HepG2 (cell line): ENCODE measurements around the gene RRAS. TPM values are rescaled to one million over a fixed set of nuclear protein-coding genes. Genes with fewer than 3 reads are reported as not detected.

Experiments used
- AGO2 ChIP-seq: fragments of 200-400 bp; formaldehyde crosslinking; optimal IDR thresholded peaks from 2 replicates; pipeline ENCODE3; 2017; ENCODE audit warnings: mild to moderate bottlenecking, low read depth, low read length, moderate library complexity
- ATF7 ChIP-seq, 2 experiments: fragments of 450-650 bp in 1 of 2; sonication (generic) in 1 of 2; formaldehyde crosslinking in 1 of 2; IDR thresholded peaks; 2 replicates each; pipeline versions ENCODE4 v1.4.0 to v1.6.1; 2016 to 2020; ENCODE audit warnings: antibody characterized with exemption in 1 of 2, mild to moderate bottlenecking in 1 of 2, missing genetic modification reagents in 1 of 2
- GFI1 ChIP-seq: sonication (generic); formaldehyde crosslinking; IDR thresholded peaks from 2 replicates; pipeline ENCODE4 v1.5.0; 2020; ENCODE audit warnings: missing genetic modification reagents, mild to moderate bottlenecking, borderline replicate concordance
- HNRNPLL ChIP-seq: fragments of 200-400 bp; formaldehyde crosslinking; IDR thresholded peaks from 2 replicates; pipeline ENCODE4 v1.6.1; 2017; ENCODE audit warnings: mild to moderate bottlenecking, low read depth, low read length; ENCODE audit not compliant: poor library complexity, severe bottlenecking
- MYNN ChIP-seq: sonication (generic); formaldehyde crosslinking; IDR thresholded peaks from 2 replicates; pipeline ENCODE4 v1.4.0; 2020; ENCODE audit warnings: mild to moderate bottlenecking, low read depth, missing genetic modification reagents
- PITX1 ChIP-seq: sonication (generic); formaldehyde crosslinking; IDR thresholded peaks from 2 replicates; pipeline ENCODE4 v1.5.1; 2020; ENCODE audit warnings: mild to moderate bottlenecking, missing genetic modification reagents
- SNAPC2 ChIP-seq: sonication (generic); formaldehyde crosslinking; IDR thresholded peaks from 2 replicates; pipeline ENCODE4 v1.8.1; 2022; ENCODE audit warnings: mild to moderate bottlenecking, missing genetic modification reagents
- SNRNP70 ChIP-seq: fragments of 200-400 bp; formaldehyde crosslinking; IDR thresholded peaks from 2 replicates; pipeline ENCODE4 v1.6.1; 2017; ENCODE audit warnings: mild to moderate bottlenecking, low read depth, low read length, moderate library complexity
- SOX6 ChIP-seq, 2 experiments: fragments of 450-650 bp in 1 of 2; sonication (generic) in 1 of 2; formaldehyde crosslinking in 1 of 2; IDR thresholded peaks; 2 replicates each; pipeline versions ENCODE4 v1.4.0 to v1.6.1; 2017 to 2020; ENCODE audit warnings: antibody characterized with exemption in 1 of 2, mild to moderate bottlenecking in 1 of 2, missing genetic modification reagents in 1 of 2
- SRSF4 ChIP-seq: fragments of 200-400 bp; formaldehyde crosslinking; IDR thresholded peaks from one replicate; pipeline ENCODE4 v1.6.1; 2018; ENCODE audit warnings: mild to moderate bottlenecking, low read depth, low read length, moderate library complexity; ENCODE audit not compliant: poor library complexity, severe bottlenecking
- SYNCRIP ChIP-seq: fragments of 200-400 bp; formaldehyde crosslinking; IDR thresholded peaks from 2 replicates; pipeline ENCODE4 v1.6.1; 2018; ENCODE audit warnings: mild to moderate bottlenecking, low read depth, low read length; ENCODE audit not compliant: insufficient read depth
- TAF1 ChIP-seq: sonication (generic); formaldehyde crosslinking; IDR thresholded peaks from 2 replicates; pipeline ENCODE4 v1.4.0; 2020; ENCODE audit warnings: missing genetic modification reagents
- TMF1 ChIP-seq: sonication (generic); formaldehyde crosslinking; IDR thresholded peaks from 2 replicates; pipeline ENCODE4 v1.8.1; 2022; ENCODE audit warnings: low read depth, missing genetic modification reagents
- ZNF180 ChIP-seq: sonication (generic); formaldehyde crosslinking; IDR thresholded peaks from 2 replicates; pipeline ENCODE4 v1.4.0; 2020; ENCODE audit warnings: low read depth, missing genetic modification reagents, borderline replicate concordance
- ZNF577 ChIP-seq: sonication (generic); formaldehyde crosslinking; IDR thresholded peaks from 2 replicates; pipeline ENCODE4 v1.4.0; 2020; ENCODE audit warnings: mild to moderate bottlenecking, low read depth, missing genetic modification reagents, borderline replicate concordance
- ZNF670 ChIP-seq: sonication (generic); formaldehyde crosslinking; IDR thresholded peaks from 2 replicates; pipeline ENCODE4 v1.8.0; 2022; ENCODE audit warnings: mild to moderate bottlenecking, missing genetic modification reagents, borderline replicate concordance
- ZNF784 ChIP-seq: sonication (generic); formaldehyde crosslinking; IDR thresholded peaks from 2 replicates; pipeline ENCODE4 v1.5.1; 2020; ENCODE audit warnings: missing genetic modification reagents, mild to moderate bottlenecking, borderline replicate concordance
- polyA plus RNA-seq, 8 experiments: library from polyadenylated mRNA; depleted of rRNA in 3 of 8; stranded (reverse) in 7 of 8; unstranded in 1 of 8; fragments of >200 nt; fragmentation: Illumina TruSeq in 4 of 8; extraction: Trizol in 4 of 8; gene quantifications; 2 replicates each; pipeline versions ENCODE4 v1.2.1 to v1.2.3, GENCODE V29; 2011 to 2016; ENCODE audit warnings: low read depth in 4 of 8, missing spikeins in 1 of 8, mixed read lengths in 1 of 8; ENCODE audit not compliant: insufficient read depth in 1 of 8
- total RNA-seq, 5 experiments: library from RNA; depleted of rRNA; stranded (reverse); fragments of >200 nt; fragmentation: Illumina TruSeq; extraction: Trizol; gene quantifications; 2 replicates each; pipeline ENCODE4 v1.2.3, GENCODE V29; 2016; ENCODE audit warnings: low read depth in 1 of 5
- TF ChIP-seq, protein P1 (sequence below): sonication (generic); formaldehyde crosslinking; IDR thresholded peaks from 2 replicates; pipeline ENCODE4 v1.4.0; 2020; ENCODE audit warnings: mild to moderate bottlenecking, missing genetic modification reagents

The RRAS gene
- total and polyA plus RNA-seq, 2 of the 13 experiments (the other 11 are each of a cell fraction or from before 2014, with no cell fraction given): 1.5 to 12.0 TPM

- TF ChIP-seq ZNF180 (CRISPR knock-in tag) (no peak), ZNF784 (CRISPR knock-in tag) (no peak), ATF7 (IDR thresholded peaks at IDR 0.05) (no peak), ATF7 (CRISPR knock-in tag; IDR thresholded peaks at IDR 0.05) (no peak), HNRNPLL (peak; percentile 94), SRSF4 (no peak), SNAPC2 (CRISPR knock-in tag) (peak; percentile 98), TAF1 (CRISPR knock-in tag) (peak; percentile 49; the same call in 1 of the 2 replicates), SYNCRIP (no peak), GFI1 (CRISPR knock-in tag) (no peak), TMF1 (CRISPR knock-in tag) (no peak), PITX1 (CRISPR knock-in tag) (no peak), SNRNP70 (no peak), ZNF577 (CRISPR knock-in tag) (no peak), AGO2 (peak; percentile 49), SOX6 (IDR thresholded peaks at IDR 0.05) (no peak), SOX6 (CRISPR knock-in tag; IDR thresholded peaks at IDR 0.05) (peak; percentile 31; the same call in 1 of the 2 replicates), ZNF670 (no peak), MYNN (CRISPR knock-in tag) (no peak)
- TF ChIP-seq, protein P1, sequence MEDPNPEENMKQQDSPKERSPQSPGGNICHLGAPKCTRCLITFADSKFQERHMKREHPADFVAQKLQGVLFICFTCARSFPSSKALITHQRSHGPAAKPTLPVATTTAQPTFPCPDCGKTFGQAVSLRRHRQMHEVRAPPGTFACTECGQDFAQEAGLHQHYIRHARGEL (CRISPR knock-in tag): no peak
Observed at GRCh38 chr19:49665351-49666119, 25.6 kb upstream of the RRAS start, which contains the start of the genes BCL2L12 and IRF3 (continued).
